Transverse colon (tissue), 4 donors: ENCODE data around the gene ARHGAP31. TPM values are rescaled to one million over a fixed set of nuclear protein-coding genes. Genes with fewer than 3 reads are reported as not detected.
"Not testable (repeated sequence)": the region's sequence is repeated elsewhere in the genome, so short reads cannot be mapped to it uniquely, and the experiment has no call there.

Experiments used
- DNase-seq: peaks from one replicate; pipeline ENCODE4 v3.0.0-alpha.2; 2019
- H3K27ac ChIP-seq, 4 donors: fragments of 200-600 bp; sonication (generic); 2 replicates each; pipeline ENCODE4 v1.5.1; 2016 to 2018; ENCODE audit warnings: inconsistent platforms in 4 of 4
- H3K27me3 ChIP-seq: fragments of 200-600 bp; sonication (generic); 2 replicates; pipeline ENCODE4 v1.5.1; 2017; ENCODE audit warnings: inconsistent platforms
- H3K36me3 ChIP-seq, 4 donors: fragments of 200-600 bp; sonication (generic); 2 replicates each; pipeline ENCODE4 v1.5.1; 2017 to 2019; ENCODE audit warnings: inconsistent platforms in 4 of 4
- H3K4me1 ChIP-seq, 4 donors: fragments of 200-600 bp; sonication (generic); 2 replicates each; pipeline ENCODE4 v1.5.1; 2017 to 2020; ENCODE audit warnings: inconsistent platforms in 4 of 4
- H3K4me3 ChIP-seq, 4 donors: fragments of 200-600 bp; sonication (generic); 1 replicate in 1 of 4; 2 replicates in 3 of 4; pipeline versions ENCODE4 v1.5.1 to v1.6.1; 2017 to 2019; ENCODE audit warnings: inconsistent platforms in 4 of 4
- H3K9me3 ChIP-seq, 2 donors: fragments of 200-600 bp; sonication (generic); 2 replicates each; pipeline ENCODE4 v1.5.1; 2017 to 2019; ENCODE audit warnings: inconsistent platforms in 2 of 2
- EP300 ChIP-seq: sonication (generic); formaldehyde crosslinking; IDR thresholded peaks from one replicate; pipeline ENCODE4 v1.6.1; 2017; ENCODE audit warnings: antibody characterized with exemption, low read depth
- POLR2A ChIP-seq: fragments of 450-650 bp; IDR thresholded peaks from one replicate; pipeline ENCODE4 v1.6.1; 2016; ENCODE audit warnings: antibody characterized with exemption, mild to moderate bottlenecking, moderate library complexity
- POLR2AphosphoS5 ChIP-seq, 3 donors: sonication (generic); formaldehyde crosslinking; IDR thresholded peaks; one replicate each; pipeline ENCODE4 v1.6.1; 2016; ENCODE audit warnings: antibody characterized with exemption in 3 of 3
- WGBS, 2 donors: methylation state at CpG; one replicate each; pipeline ENCODE4 v1.1.5; 2018; ENCODE audit warnings: low coverage in 1 of 2; 5-methylcytosine and 5-hydroxymethylcytosine counted together
- in situ Hi-C, 4 donors: fragments of 200-750 bp; cut with MboI; loops; one replicate each; pipeline versions ENCODE4 v1.15.0 to v1.15.1; 2017; ENCODE audit warnings: low sequenced_read_pairs in 3 of 4, low pct_ligation_motif_present in 1 of 4, low pct_unique_long_range_greater_than_20kb in 1 of 4
- intact Hi-C: fragments of 100-400 bp; cut with DNase I; formaldehyde crosslinking; loops from one replicate; pipeline ENCODE4 v1.15.1; 2023; ENCODE audit warnings: low total_unique reads
- total RNA-seq, 4 donors: library from RNA; depleted of rRNA; stranded (reverse); fragments of >200 nt; gene quantifications; one replicate each; pipeline ENCODE4 v1.1.0, GENCODE V29; 2016
- TF ChIP-seq, protein P1 (sequence below), 5 experiments: fragments of 200-600 bp in 3 of 5; fragments of 450-650 bp in 2 of 5; sonication (generic) in 3 of 5; IDR thresholded peaks; 1 replicate in 2 of 5; 2 replicates in 3 of 5; pipeline ENCODE4 v1.5.1; 2016 to 2017; ENCODE audit warnings: antibody characterized with exemption in 5 of 5, inconsistent platforms in 3 of 5, mild to moderate bottlenecking in 2 of 5, moderate library complexity in 1 of 5

ARHGAP31 gene
- total RNA-seq, 4 donors from 2014 or later, result 6.7 to 68.5 (median 9.6) TPM

DNA sequence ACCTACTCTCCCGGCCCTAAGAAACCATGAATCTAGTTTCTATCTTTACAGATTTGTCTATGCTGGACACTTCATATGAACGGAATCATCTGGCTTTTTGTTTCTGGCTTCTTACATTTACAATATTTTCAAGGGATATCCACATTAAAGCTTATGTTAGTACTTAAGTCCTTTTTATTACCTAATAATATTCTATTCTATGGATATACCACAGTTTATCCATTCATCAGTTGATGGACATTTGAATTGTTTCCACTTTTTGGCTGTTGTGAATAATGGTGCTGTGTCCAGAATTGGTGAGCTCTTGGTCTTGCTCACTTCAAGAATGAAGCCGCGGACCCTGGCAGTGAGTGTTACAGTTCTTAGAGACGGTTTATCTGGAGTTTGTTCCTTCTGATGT lies 42.6 kb downstream of the ARHGAP31 start:
- no peak for TF ChIP-seq POLR2A
- TF ChIP-seq, protein P1, sequence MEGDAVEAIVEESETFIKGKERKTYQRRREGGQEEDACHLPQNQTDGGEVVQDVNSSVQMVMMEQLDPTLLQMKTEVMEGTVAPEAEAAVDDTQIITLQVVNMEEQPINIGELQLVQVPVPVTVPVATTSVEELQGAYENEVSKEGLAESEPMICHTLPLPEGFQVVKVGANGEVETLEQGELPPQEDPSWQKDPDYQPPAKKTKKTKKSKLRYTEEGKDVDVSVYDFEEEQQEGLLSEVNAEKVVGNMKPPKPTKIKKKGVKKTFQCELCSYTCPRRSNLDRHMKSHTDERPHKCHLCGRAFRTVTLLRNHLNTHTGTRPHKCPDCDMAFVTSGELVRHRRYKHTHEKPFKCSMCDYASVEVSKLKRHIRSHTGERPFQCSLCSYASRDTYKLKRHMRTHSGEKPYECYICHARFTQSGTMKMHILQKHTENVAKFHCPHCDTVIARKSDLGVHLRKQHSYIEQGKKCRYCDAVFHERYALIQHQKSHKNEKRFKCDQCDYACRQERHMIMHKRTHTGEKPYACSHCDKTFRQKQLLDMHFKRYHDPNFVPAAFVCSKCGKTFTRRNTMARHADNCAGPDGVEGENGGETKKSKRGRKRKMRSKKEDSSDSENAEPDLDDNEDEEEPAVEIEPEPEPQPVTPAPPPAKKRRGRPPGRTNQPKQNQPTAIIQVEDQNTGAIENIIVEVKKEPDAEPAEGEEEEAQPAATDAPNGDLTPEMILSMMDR (IDR thresholded peaks at IDR 0.05), result no peak
- TF ChIP-seq POLR2AphosphoS5 (IDR thresholded peaks at IDR 0.05), result no peak
- TF ChIP-seq EP300, result no peak
- Histone ChIP-seq H3K36me3 (no peaks in the 10 kb centered on the region), H3K9me3 (no peaks in the 10 kb centered on the region), H3K27me3 (no peaks in the 10 kb centered on the region), H3K4me1 (peaks cover 0 to 13% (median 0%) of the 10 kb centered on the region in 4 donors), H3K4me3 (no peak overlapping the region), H3K27ac (no peak overlapping the region)
- intact Hi-C loops, result no loop called here
- DNase-seq, result no peak
- in situ Hi-C loops, result no loop called here
- 91 to 93% methylated on average over 5 of the region's 5 CpGs for WGBS, 2 donors

DNA sequence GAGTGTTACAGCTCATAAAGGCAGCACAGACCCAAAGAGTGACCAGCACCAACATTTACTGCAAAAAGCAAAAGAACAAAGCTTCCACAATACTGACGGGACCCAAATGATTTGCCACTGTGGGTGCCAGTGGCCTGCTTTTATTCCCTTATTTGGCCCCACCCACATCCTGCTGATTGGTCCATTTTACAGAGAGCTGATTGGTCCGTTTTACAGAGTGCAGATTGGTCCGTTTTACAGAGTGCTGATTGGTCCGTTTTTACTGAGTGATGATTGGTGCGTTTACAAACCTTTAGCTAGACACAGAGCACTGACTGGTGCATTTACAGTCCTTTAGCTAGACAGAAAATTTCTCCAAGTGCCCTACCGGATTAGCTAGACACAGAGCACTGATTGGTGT lies 43.2 kb downstream of the ARHGAP31 start:
- H3K27me3 ChIP-seq, H3K4me1 ChIP-seq, H3K27ac ChIP-seq, in situ Hi-C loops, DNase-seq, intact Hi-C loops, H3K4me3 ChIP-seq, H3K9me3 ChIP-seq, H3K36me3 ChIP-seq: not testable (repeated sequence)
- 85 to 96% methylated on average over 6 of the region's 6 CpGs for WGBS, 2 donors

DNA sequence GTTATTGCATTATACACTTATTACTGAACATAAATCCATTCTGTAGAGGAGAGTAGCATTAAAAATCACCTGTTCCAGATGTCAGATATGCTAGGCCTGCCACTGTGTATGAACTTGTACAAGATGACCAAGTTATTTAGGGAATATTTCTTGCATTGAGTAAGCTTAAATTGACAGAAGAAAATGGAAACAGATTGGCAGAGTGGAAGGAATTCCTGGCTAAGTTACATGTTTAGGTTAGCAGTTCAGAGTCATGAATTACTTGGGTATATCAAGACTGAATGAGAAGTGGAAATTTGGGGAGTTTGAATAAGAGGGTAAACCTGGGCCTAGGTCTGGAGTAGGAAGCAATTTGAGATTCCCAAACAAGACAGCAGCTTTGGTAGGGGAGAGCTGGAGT lies 44.6 kb downstream of the ARHGAP31 start:
- no peak overlapping the region for H3K4me3 ChIP-seq
- DNase-seq, result no peak
- H3K4me1 ChIP-seq, result peaks cover 0 to 8% (median 0%) of the 10 kb centered on the region in 4 donors
- no peaks in the 10 kb centered on the region for H3K9me3 ChIP-seq
- in situ Hi-C loops, result no loop called here
- intact Hi-C loops, result no loop called here
- no peaks in the 10 kb centered on the region for H3K36me3 ChIP-seq
- no peak overlapping the region for H3K27ac ChIP-seq
- TF ChIP-seq POLR2A, result no peak
- TF ChIP-seq, protein P1 (IDR thresholded peaks at IDR 0.05), result no peak
- TF ChIP-seq POLR2AphosphoS5 (IDR thresholded peaks at IDR 0.05), result no peak
- TF ChIP-seq EP300, result no peak
- H3K27me3 ChIP-seq, result no peaks in the 10 kb centered on the region

DNA sequence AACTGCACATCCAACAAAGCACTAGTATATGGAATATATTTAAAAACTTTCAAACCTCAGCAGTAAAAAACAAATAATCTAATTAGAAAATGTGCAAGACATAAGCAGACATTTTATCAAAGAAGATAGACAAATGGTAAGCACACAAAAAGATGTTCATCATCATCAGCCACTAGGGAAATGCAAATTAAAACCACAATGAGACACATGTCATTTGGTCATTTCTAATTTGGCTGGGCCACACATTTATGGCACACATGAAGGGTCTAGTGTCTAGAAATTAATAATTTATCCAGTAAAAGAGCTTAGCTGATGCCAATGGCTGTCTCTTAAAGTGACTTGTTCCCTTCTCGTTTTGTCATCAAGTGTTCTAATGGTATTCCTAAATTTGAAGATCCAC lies 45.8 kb downstream of the ARHGAP31 start:
- no peak overlapping the region for H3K4me3 ChIP-seq
- TF ChIP-seq, protein P1 (IDR thresholded peaks at IDR 0.05), result no peak
- TF ChIP-seq POLR2AphosphoS5 (IDR thresholded peaks at IDR 0.05), result no peak
- TF ChIP-seq POLR2A, result no peak
- no peak for TF ChIP-seq EP300
- intact Hi-C loops (no loop called here), in situ Hi-C loops (no loop called here)
- H3K36me3 ChIP-seq, result no peaks in the 10 kb centered on the region
- no peak overlapping the region for H3K27ac ChIP-seq
- no peaks in the 10 kb centered on the region for H3K9me3 ChIP-seq
- H3K4me1 ChIP-seq, result peaks cover 0 to 3% (median 0%) of the 10 kb centered on the region in 4 donors
- no peak for DNase-seq
- H3K27me3 ChIP-seq, result no peaks in the 10 kb centered on the region
- 56 to 100% methylated on average over 1 of the region's 1 CpG for WGBS, 2 donors

DNA sequence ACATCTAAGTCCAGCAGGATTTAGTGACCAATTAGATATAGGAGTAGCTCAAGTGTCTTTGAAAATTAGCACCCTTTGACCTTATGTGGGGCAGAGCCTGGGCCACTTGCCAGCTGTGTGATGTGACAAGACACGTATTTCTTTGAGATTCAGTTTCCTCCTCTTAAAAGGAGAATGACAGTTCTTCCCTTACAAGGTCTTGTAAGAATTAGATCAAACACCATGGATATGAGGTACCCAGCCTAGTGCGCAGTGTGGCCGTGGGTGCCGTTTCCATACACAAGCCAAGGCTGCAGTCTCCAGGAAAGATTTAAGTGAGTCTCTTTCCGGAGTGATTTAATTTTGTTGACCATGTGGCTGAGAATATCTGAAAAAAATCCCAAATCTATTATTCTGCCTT lies 46.3 kb downstream of the ARHGAP31 start:
- H3K27me3 ChIP-seq, result no peaks in the 10 kb centered on the region
- H3K36me3 ChIP-seq, result no peaks in the 10 kb centered on the region
- in situ Hi-C loops, result no loop called here
- no peaks in the 10 kb centered on the region for H3K9me3 ChIP-seq
- TF ChIP-seq POLR2A, result no peak
- TF ChIP-seq POLR2AphosphoS5 (IDR thresholded peaks at IDR 0.05), result no peak
- TF ChIP-seq, protein P1 (IDR thresholded peaks at IDR 0.05), result no peak
- no peak for TF ChIP-seq EP300
- no peak overlapping the region for H3K4me3 ChIP-seq
- peaks cover 0 to 7% (median 1%) of the 10 kb centered on the region in 4 donors for H3K4me1 ChIP-seq
- intact Hi-C loops, result no loop called here
- no peak for DNase-seq
- no peak overlapping the region for H3K27ac ChIP-seq
- 58 to 81% methylated on average over 2 to 5 of the region's 5 CpGs for WGBS, 2 donors
